Heart right ventricle (tissue), 16 donors: ENCODE measurements around the gene KRT73. TPM values are rescaled to one million over a fixed set of nuclear protein-coding genes. Genes with fewer than 3 reads are reported as not detected.

Experiments used
- ATAC-seq, 8 donors: fragments of 200-7000 bp; cut with Tn5 transposase; one replicate each; pipeline ENCODE4 v1.9.1; 2020; ENCODE audit warnings: mild to moderate bottlenecking in 8 of 8, moderate library complexity in 8 of 8, moderate number of reproducible peaks in 1 of 8
- DNase-seq, 2 donors: peaks; one replicate each; pipeline ENCODE4 v3.0.0-alpha.2; 2020
- H3K27ac ChIP-seq, 10 donors: fragments of 200-600 bp; sonication (generic) in 2 of 10; one replicate each; pipeline versions ENCODE4 v1.5.0 to v1.8.0; 2020 to 2022; ENCODE audit warnings: mild to moderate bottlenecking in 3 of 10
- H3K27me3 ChIP-seq, 7 donors: fragments of 200-600 bp; one replicate each; pipeline ENCODE4 v1.8.0; 2021 to 2022; ENCODE audit warnings: mild to moderate bottlenecking in 2 of 7
- H3K36me3 ChIP-seq, 9 donors: fragments of 200-600 bp; sonication (generic) in 1 of 9; one replicate each; pipeline versions ENCODE4 v1.5.0 to v1.8.0; 2020 to 2022; ENCODE audit warnings: mild to moderate bottlenecking in 2 of 9
- H3K4me1 ChIP-seq, 9 donors: fragments of 200-600 bp; sonication (generic) in 1 of 9; one replicate each; pipeline versions ENCODE4 v1.5.0 to v1.8.0; 2020 to 2022; ENCODE audit warnings: mild to moderate bottlenecking in 4 of 9
- H3K4me3 ChIP-seq, 10 donors: fragments of 200-600 bp; sonication (generic) in 2 of 10; one replicate each; pipeline versions ENCODE4 v1.5.0 to v1.8.0; 2020 to 2022; ENCODE audit warnings: mild to moderate bottlenecking in 7 of 10, moderate library complexity in 2 of 10
- H3K9me3 ChIP-seq, 11 donors: fragments of 200-600 bp in 10 of 11; sonication (generic) in 2 of 11; one replicate each; pipeline versions ENCODE4 v1.5.0 to v1.8.0; 2013 to 2022; ENCODE audit warnings: mild to moderate bottlenecking in 2 of 11, control low read depth in 1 of 11, moderate library complexity in 1 of 11
- CTCF ChIP-seq, 9 donors: fragments of 200-600 bp; sonication (generic) in 2 of 9; IDR thresholded peaks; one replicate each; pipeline versions ENCODE4 v1.5.0 to v1.8.0; 2021 to 2022; ENCODE audit warnings: antibody characterized with exemption in 9 of 9, mild to moderate bottlenecking in 5 of 9, moderate library complexity in 1 of 9
- WGBS, 2 donors: extraction: QIAGEN DNeasy Blood & Tissue Kit; methylation state at CpG; one replicate each; pipeline ENCODE4 v1.1.7; 2013; ENCODE audit warnings: inconsistent platforms in 1 of 2; 5-methylcytosine and 5-hydroxymethylcytosine counted together
- intact Hi-C, 10 donors: fragments of 100-400 bp; cut with DNase I; formaldehyde crosslinking; loops; one replicate each; pipeline versions ENCODE4 v1.11.1 to v1.14.2; 2022
- polyA plus RNA-seq, 2 donors: library from polyadenylated mRNA; stranded (reverse); fragments of 200-250 nt; gene quantifications; one replicate each; pipeline ENCODE4 v1.2.3, GENCODE V29; 2013
- total RNA-seq, 10 donors: library from RNA; stranded (reverse); fragmentation: NEBNext Ultra II Directional in 3 of 10; extraction: Animal tissue kit (Norgen Biotek cat#: 25700) in 3 of 10; gene quantifications; one replicate each; pipeline versions ENCODE4 v1.2.1 to v1.2.4, GENCODE V29; 2021 to 2023
- donor health status: Arrhythmogenic right ventricular cardiomyopathy.
- donor health status: ischemic (EF 13 %, LVEDD 7.1; RV severe dilation, severe dysfunction).
- donor health status: healthy with polysubstance abuse.
- donor health status: DM: no; HTN: yes; CAD: no.
- donor health status: DM: no; HTN: no; CAD: no.
- donor health status: ischemic (EF 25% LVEDD 6.9; RV normal size, moderate dysfunction).
- donor health status: ischemic (EF 25% LVEDD 5.7; RV mildly dilated, moderate dysfunction).
- donor health status: healthy.
- donor health status: DM: yes; HTN: yes; CAD: no.
- donor health status: Ischemic cardiomyopathy.
- donor health status: ischemic (EF 35%, LVEDD 5.7; RV mildly dilated, moderate dysfunction).
- donor health status: nonischemic (EF 11% LVEDD 7.7; RV severe dilation, severe dysfunction).
- donor health status: DM: yes; HTN: yes; CAD: no.
- donor health status: PGD.
- donor health status: ischemic (EF 29% LVEDD 5.4; RV normal size, mild dysfunction).
- donor health status: nonischemic (EF 23%, LVEDD 6.1; RV moderate dilation, normal function).

KRT73 gene
- total and polyA plus RNA-seq, 12 donors: not detected

DNA sequence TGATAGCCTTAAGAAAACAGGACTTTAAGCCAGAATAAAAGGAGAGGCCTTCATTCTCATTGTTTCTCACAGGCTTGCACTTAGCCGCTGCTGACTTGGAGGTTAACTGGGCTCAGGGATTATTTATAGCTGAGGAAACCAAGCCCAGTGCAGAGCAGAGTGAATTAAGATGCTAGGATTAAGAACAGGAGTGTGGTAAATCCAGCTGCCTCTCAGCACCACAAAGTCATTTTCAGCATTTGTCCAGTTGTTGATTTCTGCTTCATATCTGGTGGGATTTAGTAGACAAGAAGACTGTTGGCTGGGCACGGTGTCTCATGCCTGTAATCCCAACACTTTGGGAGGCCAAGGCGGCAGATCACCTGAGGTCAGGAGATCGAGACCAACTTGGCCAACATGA lies 14.3 kb upstream of the KRT73 start:
- Histone ChIP-seq H3K36me3 (no peaks in the 10 kb centered on the region), H3K27ac (no peak overlapping the region), H3K27me3 (peaks cover 0 to 42% (median 0%) of the 10 kb centered on the region in 7 donors), H3K4me3 (no peak overlapping the region), H3K9me3 (no peaks in the 10 kb centered on the region), H3K4me1 (peaks cover 0 to 2% (median 0%) of the 10 kb centered on the region in 9 donors)
- ATAC-seq: no peak
- DNase-seq: no peak
- 78 to 88% methylated on average over 4 of the region's 4 CpGs for WGBS, 2 donors
- intact Hi-C loops: no loop called here
- no peak for TF ChIP-seq CTCF (IDR thresholded peaks at IDR 0.05)

DNA sequence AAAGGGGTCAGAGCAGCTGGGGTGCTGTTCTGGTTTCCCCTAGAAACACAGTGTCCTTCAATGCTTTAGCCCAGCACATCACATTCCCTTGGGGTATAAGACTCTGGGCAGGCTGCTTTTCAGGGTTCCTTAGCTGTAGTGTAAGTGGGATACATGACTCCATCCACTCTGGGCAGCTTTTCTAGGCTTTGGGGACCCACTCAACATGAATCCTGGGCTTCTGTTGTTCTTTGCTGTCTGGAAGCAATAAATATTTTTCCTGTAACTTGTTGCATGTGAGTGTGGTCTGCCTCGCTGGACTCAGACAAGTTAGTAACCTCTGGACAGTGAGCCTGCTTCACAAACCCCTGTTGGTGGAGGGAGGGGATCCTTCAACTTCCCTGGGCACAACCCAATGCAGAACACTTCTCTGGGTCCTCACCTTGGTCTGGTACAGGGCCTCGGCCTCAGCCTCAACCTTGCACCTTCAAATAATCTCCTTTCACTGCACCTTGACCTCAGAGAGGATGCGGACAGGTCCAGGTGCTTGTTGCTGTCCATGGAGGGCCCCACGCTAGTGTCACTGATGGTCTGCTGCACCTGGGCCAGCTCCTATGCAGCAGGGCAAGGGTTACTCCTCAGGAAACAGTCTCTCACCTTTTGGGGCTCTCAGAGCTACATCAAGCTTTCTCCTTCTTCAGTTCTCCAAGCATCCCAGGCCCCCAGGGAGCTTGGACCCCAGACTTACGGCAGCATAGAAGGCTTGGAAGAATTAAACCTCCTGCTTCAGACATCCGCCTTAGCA lies 13.5 kb upstream of the KRT73 start:
- Histone ChIP-seq H3K9me3 (no peaks in the 10 kb centered on the region), H3K27ac (no peak overlapping the region), H3K4me3 (no peak overlapping the region), H3K36me3 (no peaks in the 10 kb centered on the region), H3K27me3 (peaks cover 0 to 42% (median 0%) of the 10 kb centered on the region in 7 donors), H3K4me1 (peaks cover 0 to 2% (median 0%) of the 10 kb centered on the region in 9 donors)
- WGBS, 2 donors: 80 to 84% methylated on average over 6 of the region's 6 CpGs
- no peak for TF ChIP-seq CTCF (IDR thresholded peaks at IDR 0.05)
- DNase-seq (no peak), ATAC-seq (no peak)
- intact Hi-C loops: no loop called here

DNA sequence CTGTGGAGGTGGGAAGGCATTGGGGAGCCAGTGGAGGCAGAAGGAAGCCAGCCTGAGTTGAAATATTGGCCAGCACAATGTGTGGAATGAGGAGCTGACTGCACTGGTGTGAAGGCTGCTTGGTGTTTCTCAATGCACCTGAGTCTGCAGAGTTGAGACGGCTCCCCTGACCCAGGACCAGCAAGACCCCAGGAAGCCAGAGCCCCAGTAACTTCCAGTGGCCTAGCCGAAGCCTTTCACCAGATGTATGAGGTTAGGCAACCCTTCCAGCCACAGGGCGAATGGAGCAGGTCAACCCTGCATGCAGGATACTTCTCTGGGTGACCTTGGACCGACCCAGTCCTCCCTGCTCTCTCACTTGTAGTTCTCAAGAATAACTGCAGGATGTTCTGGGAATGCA lies 12.9 kb upstream of the KRT73 start:
- Histone ChIP-seq H3K36me3 (no peaks in the 10 kb centered on the region), H3K4me3 (no peak overlapping the region), H3K9me3 (no peaks in the 10 kb centered on the region), H3K27ac (no peak overlapping the region), H3K4me1 (peaks cover 0 to 2% (median 0%) of the 10 kb centered on the region in 9 donors), H3K27me3 (peaks cover 0 to 48% (median 0%) of the 10 kb centered on the region in 7 donors)
- 57 to 58% methylated on average over 4 of the region's 4 CpGs for WGBS, 2 donors
- TF ChIP-seq CTCF (IDR thresholded peaks at IDR 0.05): no peak
- DNase-seq: no peak
- intact Hi-C loops: no loop called here
- no peak for ATAC-seq

DNA sequence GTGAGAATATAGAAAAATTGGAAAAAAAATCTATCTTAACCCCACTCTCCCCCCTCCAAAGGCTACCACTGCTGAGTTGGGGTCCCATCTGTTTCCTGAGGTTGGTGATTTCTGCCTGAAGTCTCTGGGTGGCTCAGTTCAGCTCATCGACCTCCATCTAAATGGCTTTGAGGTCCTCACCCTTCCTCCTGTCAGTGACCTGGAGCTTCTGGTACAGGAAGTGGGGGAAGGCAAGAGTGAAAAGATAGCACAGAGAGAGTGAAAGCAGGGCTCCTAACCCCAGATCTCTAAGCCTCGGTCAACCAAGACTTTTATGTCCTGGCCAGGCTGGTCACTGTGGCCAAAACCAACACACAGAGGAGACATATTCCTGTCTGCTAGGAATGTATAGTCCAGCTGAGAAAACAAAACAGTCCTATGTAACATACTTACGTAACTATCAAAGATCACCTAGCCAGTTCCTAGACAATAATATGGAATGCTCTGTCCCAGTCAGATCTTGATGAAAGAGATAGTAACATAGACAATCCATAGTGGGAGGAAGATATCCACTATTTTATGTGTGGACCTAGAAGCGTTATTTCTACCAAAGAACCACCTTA lies 12.3 kb upstream of the KRT73 start:
- DNase-seq (no peak), ATAC-seq (no peak)
- Histone ChIP-seq H3K36me3 (no peaks in the 10 kb centered on the region), H3K4me1 (peaks cover 0 to 2% (median 0%) of the 10 kb centered on the region in 9 donors), H3K9me3 (no peaks in the 10 kb centered on the region), H3K4me3 (no peak overlapping the region), H3K27ac (no peak overlapping the region), H3K27me3 (peaks cover 0 to 51% (median 0%) of the 10 kb centered on the region in 7 donors)
- intact Hi-C loops: no loop called here
- TF ChIP-seq CTCF (IDR thresholded peaks at IDR 0.05): no peak
- 60 to 79% methylated on average over 4 of the region's 4 CpGs for WGBS, 2 donors
